Forelimb muscle (tissue), 1 donor: Measurements from ENCODE around the gene TNS3. TPM values are rescaled to one million over a fixed set of nuclear protein-coding genes. Genes with fewer than 3 reads are reported as not detected.
"Not testable (repeated sequence)": the region's sequence is repeated elsewhere in the genome, so short reads cannot be mapped to it uniquely, and the experiment has no call there.

Experiments
- DNase-seq: peaks from one replicate; pipeline ENCODE4 v3.0.0-alpha.2; 2013; ENCODE audit warnings: low read depth
- polyA plus RNA-seq: library from polyadenylated mRNA; unstranded; fragments of 120-200 nt; gene quantifications from one replicate; pipeline ENCODE4 v1.2.1, GENCODE V29; 2013; ENCODE audit not compliant: insufficient read length

TNS3 gene
- polyA plus RNA-seq, 1 donor, result 21.3 TPM

DNA sequence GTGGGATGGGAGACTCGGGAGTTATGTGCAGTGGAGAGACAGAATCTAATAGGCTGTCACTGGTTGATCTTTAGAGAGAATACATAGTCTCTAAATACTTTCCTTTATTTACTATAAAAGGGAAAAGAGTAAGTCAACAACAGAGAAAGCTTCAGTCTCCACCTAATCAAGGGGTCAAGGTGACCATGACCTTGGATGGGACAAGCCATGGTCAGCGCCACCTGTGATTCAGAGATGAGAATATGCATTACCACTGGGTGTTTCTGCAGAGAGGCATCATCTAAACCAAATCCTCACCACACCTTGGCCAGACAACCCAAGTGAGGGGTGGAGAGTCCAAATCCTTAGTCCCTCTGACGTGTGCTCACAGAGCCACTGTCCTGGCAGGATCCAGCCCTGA is 39.9 kb downstream of the TNS3 start:
- DNase-seq, result no peak

DNA sequence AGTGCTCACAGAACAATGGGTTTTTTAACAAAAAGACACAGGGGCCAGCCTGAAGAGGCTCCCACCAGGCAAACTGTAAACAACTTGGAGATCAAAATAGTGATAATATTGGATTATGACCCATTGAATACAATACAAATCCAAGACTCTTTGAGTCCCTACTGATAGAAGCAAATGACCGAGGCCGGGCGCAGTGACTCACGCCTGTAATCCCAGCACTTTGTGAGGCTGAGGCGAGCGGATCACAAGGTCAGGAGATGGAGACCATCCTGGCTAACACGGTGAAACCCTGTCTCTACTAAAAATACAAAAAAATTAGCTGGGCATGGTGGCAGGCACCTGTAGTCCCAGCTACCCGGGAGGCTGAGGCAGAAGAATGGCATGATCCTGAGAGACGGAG is 40.4 kb downstream of the TNS3 start:
- not testable (repeated sequence) for DNase-seq

DNA sequence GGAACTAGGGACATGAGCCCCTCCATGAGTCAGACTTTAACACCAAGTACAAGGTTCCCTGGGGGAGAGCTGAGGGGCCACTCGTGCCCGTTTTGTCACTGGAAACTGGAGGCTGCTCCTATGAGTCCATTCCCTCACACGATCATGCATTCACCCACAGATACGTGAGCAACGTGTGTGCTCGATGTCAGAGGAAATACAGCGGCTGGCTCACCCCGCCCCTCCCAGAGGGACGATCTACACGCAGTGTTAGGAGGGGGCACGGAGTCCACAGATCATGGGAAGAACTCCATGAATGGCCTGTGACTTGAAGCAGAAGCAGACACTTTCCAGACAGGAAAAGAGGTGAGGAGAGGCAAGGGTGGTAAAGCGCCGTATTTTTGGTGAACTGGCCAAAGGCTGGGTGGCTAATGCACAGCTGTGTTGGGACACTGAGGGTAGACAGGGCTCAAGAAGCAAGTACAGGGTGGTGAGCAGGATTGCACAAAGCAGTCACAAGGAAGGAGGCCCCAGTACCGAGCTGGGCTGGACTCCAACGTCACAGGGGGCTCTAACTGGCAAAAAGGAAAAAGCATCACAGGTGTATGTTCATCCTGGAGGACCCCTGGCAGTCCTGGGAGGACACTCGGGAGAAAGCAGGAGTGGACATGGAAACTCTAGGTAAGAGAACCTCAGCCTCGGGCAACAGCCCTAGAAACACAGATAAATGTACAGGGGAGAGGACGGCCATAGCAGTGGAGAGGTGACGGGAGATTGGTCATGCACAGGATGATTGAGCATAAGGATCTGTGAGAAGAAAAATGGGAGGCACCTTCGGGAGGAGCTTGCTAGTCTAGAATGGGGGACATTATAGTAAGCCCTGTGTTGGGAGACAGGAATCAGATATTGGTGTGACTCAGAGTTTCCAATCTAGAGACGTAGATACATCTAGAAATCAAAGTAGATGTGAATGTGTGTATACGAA is 41.2 kb downstream of the TNS3 start:
- no peak for DNase-seq

DNA sequence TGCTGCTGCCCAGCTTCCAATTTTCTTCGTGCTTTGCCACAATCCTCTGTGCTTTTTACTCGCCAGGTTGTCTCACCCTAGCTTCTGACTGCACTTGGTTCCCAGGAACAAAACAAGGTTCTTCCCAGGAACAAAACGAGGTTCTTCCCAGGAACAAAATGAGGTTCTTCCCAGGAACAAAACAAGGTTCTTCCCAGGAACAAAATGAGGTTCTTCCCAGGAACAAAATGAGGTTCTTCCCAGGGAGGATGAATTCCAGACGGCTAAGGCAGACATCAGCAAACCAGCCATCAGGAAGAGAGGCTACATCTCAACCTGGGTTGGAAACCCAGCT is 41.9 kb downstream of the TNS3 start:
- DNase-seq, result no peak

DNA sequence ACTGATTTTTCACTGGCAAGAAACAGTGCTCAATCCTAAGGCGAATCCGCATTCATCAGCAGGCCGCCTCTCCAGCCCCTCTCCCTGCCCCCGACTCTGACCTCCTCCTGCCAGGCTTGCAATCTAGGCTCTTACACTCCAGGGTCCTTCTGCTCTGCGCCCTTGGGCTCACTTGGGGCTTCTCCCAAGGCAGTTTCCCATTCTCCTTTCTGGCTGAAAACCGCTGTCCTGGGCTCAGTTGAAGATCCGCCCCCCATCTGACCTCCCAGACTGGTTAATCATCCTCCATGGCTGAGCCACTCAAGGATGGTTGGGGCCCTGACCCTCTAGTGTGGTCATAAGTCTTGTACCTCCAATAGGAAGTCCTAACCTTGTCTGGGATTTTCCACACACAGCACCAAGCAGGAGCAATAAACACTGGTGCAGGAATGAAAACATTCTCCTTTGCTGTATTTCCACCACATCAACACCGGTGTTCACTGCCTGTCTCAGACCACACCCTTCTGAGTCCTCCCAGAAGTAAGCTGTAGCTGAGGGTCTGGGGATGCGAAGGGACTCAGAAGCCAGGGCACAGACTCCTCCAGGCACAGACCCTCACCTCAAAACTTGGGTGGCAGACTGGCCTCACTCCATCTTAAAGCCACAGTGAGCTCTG is 42.4 kb downstream of the TNS3 start:
- DNase-seq, result no peak

DNA sequence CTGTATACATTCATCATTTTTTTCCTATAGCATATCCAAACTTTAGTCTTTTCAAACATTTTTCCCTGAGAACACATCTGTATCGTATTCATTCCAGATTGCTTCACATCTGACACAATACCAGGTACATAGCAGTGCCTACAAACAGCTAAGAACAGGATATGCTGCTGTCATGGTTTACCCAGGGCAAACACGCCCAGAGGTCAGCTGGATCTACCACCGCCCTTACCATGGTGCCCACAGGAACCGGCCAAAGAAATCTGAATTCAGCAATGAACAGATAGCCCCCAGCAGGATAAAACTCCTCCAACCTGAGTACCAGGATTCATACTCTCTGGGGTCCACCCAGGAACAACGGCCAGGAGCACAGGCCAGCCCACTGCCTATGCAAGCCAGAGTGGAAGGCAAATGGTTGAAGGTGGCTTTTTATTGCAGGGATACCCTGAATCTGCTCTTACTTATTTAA is 43.0 kb downstream of the TNS3 start:
- DNase-seq, result no peak

DNA sequence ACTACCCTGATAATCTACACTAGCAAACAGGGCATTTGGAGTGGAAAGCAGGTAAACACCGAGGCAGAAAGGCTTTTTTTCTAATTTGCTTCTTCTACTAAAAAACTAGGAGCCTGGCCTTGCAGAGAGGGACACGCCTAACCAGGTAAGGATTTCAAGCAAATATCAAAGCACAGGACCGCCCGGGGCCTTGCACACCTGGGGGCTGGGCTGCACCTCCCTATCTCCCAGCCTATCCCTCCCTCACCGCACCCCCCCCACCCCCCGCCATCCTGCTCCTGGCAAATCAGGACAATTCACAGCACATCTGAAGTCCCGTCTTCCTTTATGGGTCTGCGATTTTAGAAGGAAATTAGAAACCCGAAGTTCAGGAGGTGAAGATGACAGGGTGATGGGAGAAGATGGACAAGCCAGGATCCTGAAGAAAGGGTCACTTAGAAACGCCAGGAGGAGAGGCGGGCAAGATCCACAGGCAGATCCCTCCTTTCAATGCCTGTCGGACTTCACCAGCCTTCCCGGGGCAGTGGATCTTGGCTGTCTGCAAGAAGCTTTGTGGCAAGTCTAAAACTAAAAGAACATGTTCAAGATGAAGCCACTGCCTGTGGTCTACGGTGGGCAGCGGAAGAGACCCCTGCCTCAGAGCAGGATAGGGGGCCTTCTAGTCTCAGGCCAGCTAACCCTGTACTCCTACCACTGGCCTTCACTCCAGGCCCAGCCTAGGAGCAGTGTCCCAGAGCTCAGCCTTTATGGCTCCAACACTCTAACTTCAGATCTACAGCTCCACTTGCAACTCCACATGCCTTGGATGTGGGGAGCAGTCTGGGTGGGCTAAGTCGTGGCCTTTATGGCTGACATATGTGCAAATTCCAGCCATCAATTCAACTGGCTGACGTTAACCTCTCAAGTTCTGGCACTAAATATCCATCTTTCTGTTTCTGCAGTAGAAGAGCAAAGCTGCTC is 43.9 kb downstream of the TNS3 start:
- DNase-seq, result no peak

DNA sequence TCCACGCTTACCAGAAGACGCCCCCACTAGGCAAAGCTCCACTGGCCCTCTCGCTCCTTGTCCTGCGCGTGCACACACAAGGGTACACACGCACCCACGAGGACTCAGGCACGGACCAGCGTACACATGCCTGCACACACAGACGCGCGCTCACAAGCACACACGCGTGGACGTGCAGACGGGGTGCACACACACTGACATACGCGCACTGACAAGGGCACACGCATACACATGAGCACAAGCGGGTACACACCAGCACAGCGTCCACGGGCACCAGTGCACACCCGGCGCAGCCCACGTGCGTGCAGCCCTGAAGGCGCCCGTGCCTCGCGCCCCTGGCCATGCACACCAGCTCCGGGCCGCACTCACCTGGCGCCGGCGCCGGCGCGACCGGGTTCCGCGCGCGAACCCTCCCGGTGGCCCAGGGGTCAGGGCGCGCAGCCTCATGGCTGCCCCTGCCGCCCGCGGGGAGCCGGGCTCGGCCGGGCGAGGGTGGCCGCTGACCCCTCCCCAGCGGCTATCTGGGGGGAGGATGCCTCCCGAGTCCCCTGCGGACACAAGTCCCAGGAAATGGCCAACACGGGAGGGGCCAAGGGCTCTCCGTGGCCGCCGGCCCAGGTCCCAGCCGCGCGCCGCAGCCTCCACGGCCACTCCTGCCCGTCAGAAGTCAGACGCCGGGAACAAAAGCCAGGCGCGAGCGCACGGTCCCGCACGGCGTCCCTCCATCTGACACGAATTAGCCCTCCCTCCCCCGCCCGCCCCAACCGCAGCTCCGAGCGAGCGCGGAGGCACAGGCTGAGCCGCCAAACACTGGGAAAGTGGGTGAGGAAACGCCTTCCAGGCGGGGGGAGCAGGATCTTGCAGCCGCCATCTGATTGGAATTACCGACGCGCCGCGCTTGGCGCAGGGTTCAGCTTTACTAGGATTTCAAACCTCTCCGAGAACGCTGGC is 45.0 kb downstream of the TNS3 start:
- no peak for DNase-seq

DNA sequence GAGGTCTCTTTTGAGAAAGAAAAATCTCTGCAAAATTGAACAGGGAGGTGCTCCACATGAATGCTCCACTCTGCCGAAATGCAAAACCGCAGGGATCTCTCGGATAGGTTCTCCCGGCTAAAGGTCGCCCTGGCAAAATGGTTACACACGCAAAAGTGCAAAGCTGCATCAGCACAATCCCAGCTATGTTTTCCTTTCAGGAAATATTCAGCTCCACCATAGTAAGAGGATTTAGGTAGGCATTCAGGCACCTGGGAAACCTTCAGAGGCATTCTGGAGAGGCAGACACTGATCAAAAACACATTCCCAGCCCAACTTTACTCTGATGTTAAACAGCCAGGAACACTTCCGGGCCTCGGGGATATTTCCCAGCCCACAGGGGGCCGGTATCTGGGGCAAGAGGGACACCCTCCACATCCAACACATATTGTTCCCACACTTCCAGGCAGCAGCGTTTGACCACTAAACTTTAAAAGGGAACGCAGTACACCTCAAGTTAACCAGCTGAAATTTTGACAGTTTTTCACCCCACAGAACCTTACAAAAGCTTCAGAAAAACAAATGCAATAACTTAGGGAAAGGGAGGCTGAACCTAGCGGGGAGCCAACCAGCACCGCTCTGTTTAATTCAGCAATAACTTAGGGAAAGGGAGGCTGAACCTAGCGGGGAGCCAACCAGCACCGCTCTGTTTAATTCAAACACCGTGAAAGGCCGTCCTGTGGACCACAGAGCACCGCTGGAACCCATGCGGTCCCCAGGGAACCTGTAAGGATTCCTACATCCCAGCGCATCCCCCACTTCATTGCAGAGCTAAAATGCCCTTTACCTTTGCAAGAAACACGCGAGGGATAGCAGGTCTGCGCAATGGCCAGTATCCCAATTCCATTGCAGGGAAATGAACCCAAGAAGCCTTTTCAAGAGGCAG is 45.9 kb downstream of the TNS3 start:
- no peak for DNase-seq

DNA sequence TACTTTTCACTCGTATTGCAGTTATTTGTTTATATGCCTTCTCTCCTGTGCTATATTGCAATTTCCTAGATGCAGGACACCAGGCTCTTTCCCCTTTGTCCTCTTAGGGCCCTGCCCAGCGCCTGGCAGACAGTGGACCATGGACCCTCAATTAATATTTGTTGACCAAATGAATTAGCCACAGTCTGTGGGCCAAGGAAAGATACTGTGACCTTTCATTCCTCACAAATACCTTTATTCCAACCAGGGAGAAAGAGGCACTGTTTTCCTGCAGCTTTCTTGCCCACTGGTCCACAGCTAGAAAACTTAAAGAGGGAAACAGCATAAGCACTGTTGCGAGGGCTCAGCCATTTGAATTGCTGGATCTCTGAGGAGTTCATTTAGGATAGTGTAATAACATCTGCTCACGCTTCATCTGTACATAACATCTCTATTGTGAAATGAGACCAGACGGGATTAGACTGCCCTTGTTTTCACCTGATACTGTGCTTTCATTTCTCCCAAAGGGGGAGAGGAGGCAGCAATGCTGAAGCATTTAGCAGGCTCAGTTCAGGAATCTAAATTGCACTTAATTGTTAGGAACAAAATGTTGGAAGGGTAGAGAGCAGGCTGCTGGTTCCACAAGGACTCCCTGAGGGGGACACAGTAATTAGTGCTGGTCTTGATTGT is 46.7 kb downstream of the TNS3 start:
- no peak for DNase-seq

DNA sequence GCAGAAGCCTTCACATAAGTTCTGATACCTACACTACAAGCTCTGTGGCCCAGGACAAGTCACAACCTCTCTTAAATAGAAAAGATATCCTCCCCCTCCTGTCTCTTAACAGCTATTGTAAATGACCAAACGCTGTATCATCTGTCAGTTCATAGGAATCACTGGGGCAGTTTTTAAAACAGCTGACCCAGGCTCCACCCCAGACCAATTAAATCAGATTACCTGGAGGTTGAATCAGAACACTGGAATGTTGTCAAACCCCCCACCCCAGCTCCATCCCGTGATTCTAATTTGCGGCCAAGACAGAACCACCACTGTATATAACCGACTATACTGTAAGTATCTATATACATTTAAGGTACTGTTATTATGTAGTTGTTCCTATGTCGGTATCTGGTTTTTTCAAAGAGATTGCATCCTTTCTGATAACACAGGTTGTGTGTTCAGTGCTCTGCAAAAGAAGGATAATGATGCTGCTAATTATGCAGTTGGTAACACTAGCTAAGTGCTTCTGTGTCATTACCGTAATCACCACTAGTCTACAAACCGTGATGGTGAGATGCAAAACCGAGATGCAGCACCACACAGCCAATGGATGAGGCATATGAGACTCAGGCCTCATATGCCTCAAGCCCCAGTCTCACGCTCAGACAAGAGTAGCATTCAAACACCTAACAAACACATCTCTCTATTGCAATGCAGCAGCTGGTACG is 47.4 kb downstream of the TNS3 start:
- DNase-seq, result no peak

DNA sequence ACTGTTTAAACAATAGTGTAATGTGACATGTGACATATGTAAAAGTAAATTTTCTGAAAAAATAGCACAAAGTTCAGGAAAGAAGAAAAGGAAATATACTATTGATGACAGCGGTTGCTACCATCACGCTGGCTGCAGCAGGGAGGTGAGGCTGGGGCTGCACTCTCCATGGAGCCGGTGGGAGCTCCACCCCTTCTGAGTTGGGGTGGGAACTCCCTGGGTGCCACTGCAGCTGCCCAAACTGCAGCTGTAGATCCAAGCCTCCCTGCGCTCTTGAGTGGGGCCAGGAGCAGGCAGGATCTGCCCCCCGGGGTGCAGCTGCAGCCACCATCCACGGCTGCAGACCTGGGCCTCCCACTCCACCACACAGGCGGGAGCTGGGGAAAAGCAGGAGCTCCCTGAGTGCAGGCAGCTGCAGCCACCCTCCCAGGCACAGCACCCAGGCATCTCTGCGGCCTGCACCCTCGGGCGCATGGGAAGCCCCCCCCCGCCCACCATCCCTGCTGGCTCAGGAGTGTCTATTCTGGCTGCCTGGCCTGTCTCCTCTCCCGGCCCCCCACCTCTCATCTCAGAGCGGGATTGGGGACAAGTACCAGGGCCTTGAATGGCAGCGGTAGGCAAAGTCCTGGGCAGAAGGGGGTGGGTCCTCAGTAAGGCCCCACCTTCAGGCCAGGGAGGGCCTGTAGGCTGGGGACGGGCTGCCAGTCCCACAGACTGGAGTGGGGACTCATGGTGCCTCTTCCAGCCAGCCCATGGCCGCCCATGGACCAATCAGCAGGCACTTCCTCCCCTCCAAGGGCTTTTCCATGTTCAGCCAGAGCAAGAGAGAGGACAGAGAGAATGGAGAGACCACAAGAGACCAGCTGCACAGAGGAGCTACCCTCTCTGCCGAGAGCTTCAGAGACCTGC is 50.1 kb downstream of the TNS3 start:
- no peak for DNase-seq

DNA sequence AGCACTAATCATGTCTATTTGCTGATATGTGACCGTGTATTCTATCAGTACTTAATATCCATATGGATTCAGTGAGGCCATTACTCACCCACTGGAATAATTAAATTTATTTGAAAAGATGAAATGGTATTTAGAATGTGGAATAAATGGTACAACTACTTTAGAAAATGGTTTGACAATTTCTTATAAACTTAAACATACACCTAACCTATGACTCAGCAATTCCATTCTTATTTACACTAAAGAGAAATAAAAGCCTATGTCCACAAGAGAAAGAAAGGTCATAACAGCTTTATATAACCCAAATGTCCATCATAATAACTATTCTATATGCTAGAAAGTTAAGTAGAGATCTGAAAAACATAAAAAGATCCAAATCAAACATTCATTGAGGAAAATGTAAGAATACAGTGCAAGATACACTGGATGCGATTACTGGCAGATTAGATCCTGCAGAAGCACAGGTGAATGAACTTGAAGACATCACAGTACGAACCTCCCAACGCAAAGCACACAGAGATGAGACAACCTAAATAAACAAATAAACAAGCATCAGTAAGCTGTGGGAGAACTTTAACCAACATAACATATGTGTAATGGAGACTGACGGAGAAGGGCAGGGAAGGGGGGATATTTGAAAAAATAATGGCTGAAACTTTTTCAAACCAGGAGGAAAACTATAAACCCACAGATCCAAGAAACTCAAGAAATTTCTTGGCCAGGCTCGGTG is 51.9 kb downstream of the TNS3 start:
- no peak for DNase-seq

DNA sequence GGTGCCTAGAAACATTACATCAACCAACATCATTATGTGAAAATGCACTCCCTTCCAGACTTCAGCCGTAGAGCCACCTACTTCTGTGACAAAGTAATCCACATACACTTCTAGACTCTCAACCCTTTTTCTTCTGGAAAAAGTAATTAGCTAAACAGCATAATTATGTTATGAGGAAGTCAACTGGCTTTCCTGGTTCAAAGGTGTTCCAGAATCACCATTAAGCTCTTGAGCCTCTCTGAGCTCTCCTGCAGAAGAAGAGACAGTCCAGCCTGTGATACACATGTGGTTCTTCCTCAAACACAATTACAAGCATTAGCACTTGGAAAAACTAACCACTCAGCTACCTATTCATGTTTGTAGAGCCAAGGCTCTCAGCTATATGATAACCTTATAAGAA is 52.5 kb downstream of the TNS3 start:
- DNase-seq, result no peak

DNA sequence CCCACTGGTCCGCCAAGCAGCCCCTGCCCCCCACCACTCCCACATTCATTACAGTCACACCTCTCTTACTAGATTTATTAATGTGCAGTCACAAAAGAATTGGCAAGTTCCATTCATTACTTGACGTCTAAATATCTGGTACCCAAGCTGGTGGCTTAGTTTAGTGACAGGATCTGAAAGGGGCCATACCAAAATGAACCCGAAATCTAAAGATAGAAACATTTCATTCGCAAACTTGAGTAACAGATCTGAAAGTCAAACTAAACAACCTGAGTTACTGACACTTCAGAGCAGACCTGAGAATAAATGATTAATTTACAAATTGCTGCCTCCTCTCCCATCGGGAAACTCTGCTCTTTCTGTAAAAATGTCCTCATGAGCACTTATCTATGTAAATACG is 53.4 kb downstream of the TNS3 start:
- no peak for DNase-seq

DNA sequence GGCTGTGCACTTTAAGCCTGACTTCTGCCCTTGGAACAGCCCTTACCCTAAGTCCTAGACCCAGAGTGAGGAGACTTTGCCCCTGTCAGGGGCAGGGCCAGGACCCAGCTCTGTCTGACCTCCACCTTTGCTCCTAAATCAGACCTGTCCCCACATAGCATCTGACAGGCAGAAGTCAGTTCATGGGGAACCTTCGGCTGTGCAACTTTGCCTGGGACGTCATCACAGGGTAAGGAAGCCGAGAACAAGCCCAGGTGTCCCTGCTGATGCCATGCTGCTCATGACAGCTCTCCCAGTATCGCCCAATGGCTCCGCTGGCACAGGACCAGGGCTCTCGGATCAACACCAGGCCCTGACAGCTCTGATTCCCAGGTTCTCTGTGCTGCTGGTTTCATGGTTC is 55.4 kb downstream of the TNS3 start:
- DNase-seq, result no peak
